ENCODE measurements around the gene ASTN2.

Gene ASTN2

GRCh38 chr9:116381350-116381749, 1033.5 kb downstream of the ASTN2 start:
- Histone ChIP-seq H3K36me3 (replicated peaks in 1 of 2; ENCODE audit: control insufficient read depth in 2 of 2, insufficient read depth in 2 of 2, low read length in 2 of 2) (peaks cover 0 to 96% of the 10 kb centered on the region in 2 donors), H3K23ac (ENCODE audit: low read depth, low read length, poor library complexity) (no peak overlapping the region), H3K4me1 (ENCODE audit: control insufficient read depth in 2 of 2, insufficient read depth in 1 of 2, low read depth in 1 of 2, low read length in 2 of 2) (peaks cover 0 to 1% of the 10 kb centered on the region in 2 donors), H2AFZ (ENCODE audit: low read length) (no peak overlapping the region), H3K4me2 (ENCODE audit: insufficient read depth, low read length, poor library complexity, severe bottlenecking) (no peak overlapping the region), H4K8ac (ENCODE audit: low read depth, low read length) (no peak overlapping the region), H3K18ac (ENCODE audit: low read length) (no peak overlapping the region), H3K27ac (replicated peaks; ENCODE audit: low read length) (no peak overlapping the region), H2BK15ac (ENCODE audit: low read length) (no peak overlapping the region), H2BK120ac (ENCODE audit: low read depth, low read length) (no peak overlapping the region), H3K14ac (ENCODE audit: low read length) (no peak overlapping the region), H3K9me3 (replicated peaks in 1 of 2; ENCODE audit: control insufficient read depth in 2 of 2, insufficient read depth in 1 of 2, low read depth in 1 of 2, low read length in 2 of 2) (no peaks in the 10 kb centered on the region), H2AK5ac (ENCODE audit: low read depth, low read length) (no peak overlapping the region), H2BK5ac (ENCODE audit: low read length) (no peak overlapping the region), H2BK12ac (ENCODE audit: low read length) (no peak overlapping the region), H3K9ac (ENCODE audit: low read depth, low read length, poor library complexity) (no peak overlapping the region), H3K79me1 (ENCODE audit: low read depth, low read length) (no peaks in the 10 kb centered on the region), H3K4ac (ENCODE audit: low read length) (no peak overlapping the region), H4K91ac (ENCODE audit: low read depth, low read length, poor library complexity) (no peak overlapping the region), H3K27me3 (ENCODE audit: control insufficient read depth in 3 of 3, insufficient read depth in 3 of 3, low read depth in 1 of 3, low read length in 3 of 3) (no peaks in the 10 kb centered on the region), H3K4me3 (ENCODE audit: low read length in 2 of 2) (no peak overlapping the region)
- DNase-seq (ENCODE audit: low spot score): no peak
- whole genome bisulfite sequencing, 2 donors (ENCODE audit: extremely low coverage in 2 of 2, insufficient read length in 2 of 2, insufficient replicate concordance in 1 of 2): no CpG with 5 or more reads among the region's 2 CpGs

GRCh38 chr9:116380496-116380995, 1034.3 kb downstream of the ASTN2 start:
- no peak overlapping the region for H2BK12ac ChIP-seq (ENCODE audit: low read length)
- no peak overlapping the region for H2AFZ ChIP-seq (ENCODE audit: low read length)
- no peaks in the 10 kb centered on the region for H3K27me3 ChIP-seq (ENCODE audit: control insufficient read depth in 3 of 3, insufficient read depth in 3 of 3, low read depth in 1 of 3, low read length in 3 of 3)
- no peak overlapping the region for H3K18ac ChIP-seq (ENCODE audit: low read length)
- H2BK120ac ChIP-seq (ENCODE audit: low read depth, low read length): no peak overlapping the region
- no peak overlapping the region for H4K8ac ChIP-seq (ENCODE audit: low read depth, low read length)
- DNase-seq (ENCODE audit: low spot score): no peak
- H3K9ac ChIP-seq (ENCODE audit: low read depth, low read length, poor library complexity): no peak overlapping the region
- H3K4me2 ChIP-seq (ENCODE audit: insufficient read depth, low read length, poor library complexity, severe bottlenecking): no peak overlapping the region
- H3K27ac ChIP-seq (replicated peaks; ENCODE audit: low read length): no peak overlapping the region
- no peak overlapping the region for H3K4me3 ChIP-seq (ENCODE audit: low read length in 2 of 2)
- peaks cover 0 to 91% of the 10 kb centered on the region in 2 donors for H3K36me3 ChIP-seq (replicated peaks in 1 of 2; ENCODE audit: control insufficient read depth in 2 of 2, insufficient read depth in 2 of 2, low read length in 2 of 2)
- H3K4ac ChIP-seq (ENCODE audit: low read length): no peak overlapping the region
- H3K79me1 ChIP-seq (ENCODE audit: low read depth, low read length): no peaks in the 10 kb centered on the region
- no peak overlapping the region for H2BK15ac ChIP-seq (ENCODE audit: low read length)
- H3K14ac ChIP-seq (ENCODE audit: low read length): no peak overlapping the region
- H3K4me1 ChIP-seq (ENCODE audit: control insufficient read depth in 2 of 2, insufficient read depth in 1 of 2, low read depth in 1 of 2, low read length in 2 of 2): peaks cover 0 to 1% of the 10 kb centered on the region in 2 donors
- no peaks in the 10 kb centered on the region for H3K9me3 ChIP-seq (replicated peaks in 1 of 2; ENCODE audit: control insufficient read depth in 2 of 2, insufficient read depth in 1 of 2, low read depth in 1 of 2, low read length in 2 of 2)
- no peak overlapping the region for H2AK5ac ChIP-seq (ENCODE audit: low read depth, low read length)
- H3K23ac ChIP-seq (ENCODE audit: low read depth, low read length, poor library complexity): no peak overlapping the region
- no peak overlapping the region for H2BK5ac ChIP-seq (ENCODE audit: low read length)
- no peak overlapping the region for H4K91ac ChIP-seq (ENCODE audit: low read depth, low read length, poor library complexity)

- Histone ChIP-seq H2BK5ac (ENCODE audit: low read length) (no peak overlapping the region), H2AFZ (ENCODE audit: low read length) (no peak overlapping the region), H3K9ac (ENCODE audit: low read depth, low read length, poor library complexity) (no peak overlapping the region), H3K18ac (ENCODE audit: low read length) (no peak overlapping the region), H4K8ac (ENCODE audit: low read depth, low read length) (no peak overlapping the region), H3K79me1 (ENCODE audit: low read depth, low read length) (no peaks in the 10 kb centered on the region), H3K27me3 (ENCODE audit: control insufficient read depth in 3 of 3, insufficient read depth in 3 of 3, low read depth in 1 of 3, low read length in 3 of 3) (no peaks in the 10 kb centered on the region), H2BK120ac (ENCODE audit: low read depth, low read length) (no peak overlapping the region), H3K14ac (ENCODE audit: low read length) (no peak overlapping the region), H3K36me3 (replicated peaks in 1 of 2; ENCODE audit: control insufficient read depth in 2 of 2, insufficient read depth in 2 of 2, low read length in 2 of 2) (peaks cover 0 to 90% of the 10 kb centered on the region in 2 donors), H4K91ac (ENCODE audit: low read depth, low read length, poor library complexity) (no peak overlapping the region), H2AK5ac (ENCODE audit: low read depth, low read length) (no peak overlapping the region), H3K23ac (ENCODE audit: low read depth, low read length, poor library complexity) (no peak overlapping the region), H2BK15ac (ENCODE audit: low read length) (no peak overlapping the region), H3K27ac (replicated peaks; ENCODE audit: low read length) (no peak overlapping the region), H3K9me3 (replicated peaks in 1 of 2; ENCODE audit: control insufficient read depth in 2 of 2, insufficient read depth in 1 of 2, low read depth in 1 of 2, low read length in 2 of 2) (no peaks in the 10 kb centered on the region), H3K4me1 (ENCODE audit: control insufficient read depth in 2 of 2, insufficient read depth in 1 of 2, low read depth in 1 of 2, low read length in 2 of 2) (peaks cover 0 to 1% of the 10 kb centered on the region in 2 donors), H2BK12ac (ENCODE audit: low read length) (no peak overlapping the region), H3K4ac (ENCODE audit: low read length) (no peak overlapping the region), H3K4me3 (ENCODE audit: low read length in 2 of 2) (no peak overlapping the region), H3K4me2 (ENCODE audit: insufficient read depth, low read length, poor library complexity, severe bottlenecking) (no peak overlapping the region)
- no CpG with 5 or more reads among the region's 2 CpGs for WGBS, 2 donors (ENCODE audit: extremely low coverage in 2 of 2, insufficient read length in 2 of 2, insufficient replicate concordance in 1 of 2)
- no peak for DNase-seq (ENCODE audit: low spot score)
Observed at GRCh38 chr9:116379821-116380220, 1035.0 kb downstream of the ASTN2 start.

- WGBS, 2 donors (ENCODE audit: extremely low coverage in 2 of 2, insufficient read length in 2 of 2, insufficient replicate concordance in 1 of 2): no CpG with 5 or more reads among the region's 2 CpGs
- Histone ChIP-seq H2AFZ (ENCODE audit: low read length) (no peak overlapping the region), H3K23ac (ENCODE audit: low read depth, low read length, poor library complexity) (no peak overlapping the region), H3K4me2 (ENCODE audit: insufficient read depth, low read length, poor library complexity, severe bottlenecking) (no peak overlapping the region), H4K8ac (ENCODE audit: low read depth, low read length) (no peak overlapping the region), H3K9me3 (replicated peaks in 1 of 2; ENCODE audit: control insufficient read depth in 2 of 2, insufficient read depth in 1 of 2, low read depth in 1 of 2, low read length in 2 of 2) (no peaks in the 10 kb centered on the region), H3K18ac (ENCODE audit: low read length) (no peak overlapping the region), H2BK15ac (ENCODE audit: low read length) (no peak overlapping the region), H2BK12ac (ENCODE audit: low read length) (no peak overlapping the region), H3K4me3 (ENCODE audit: low read length in 2 of 2) (no peak overlapping the region), H2BK120ac (ENCODE audit: low read depth, low read length) (no peak overlapping the region), H3K27me3 (ENCODE audit: control insufficient read depth in 3 of 3, insufficient read depth in 3 of 3, low read depth in 1 of 3, low read length in 3 of 3) (no peaks in the 10 kb centered on the region), H3K36me3 (replicated peaks in 1 of 2; ENCODE audit: control insufficient read depth in 2 of 2, insufficient read depth in 2 of 2, low read length in 2 of 2) (peaks cover 0 to 84% of the 10 kb centered on the region in 2 donors), H3K9ac (ENCODE audit: low read depth, low read length, poor library complexity) (no peak overlapping the region), H2BK5ac (ENCODE audit: low read length) (no peak overlapping the region), H3K14ac (ENCODE audit: low read length) (no peak overlapping the region), H2AK5ac (ENCODE audit: low read depth, low read length) (no peak overlapping the region), H3K79me1 (ENCODE audit: low read depth, low read length) (no peaks in the 10 kb centered on the region), H3K27ac (replicated peaks; ENCODE audit: low read length) (no peak overlapping the region), H4K91ac (ENCODE audit: low read depth, low read length, poor library complexity) (no peak overlapping the region), H3K4me1 (ENCODE audit: control insufficient read depth in 2 of 2, insufficient read depth in 1 of 2, low read depth in 1 of 2, low read length in 2 of 2) (peaks cover 0 to 1% of the 10 kb centered on the region in 2 donors), H3K4ac (ENCODE audit: low read length) (no peak overlapping the region)
- no peak for DNase-seq (ENCODE audit: low spot score)
Observed at GRCh38 chr9:116378873-116379272, 1036.0 kb downstream of the ASTN2 start.
